Raji (cell line): ENCODE data around the gene KCNJ15.

Source experiments
- POLR2A ChIP-seq: IDR thresholded peaks from 2 replicates; pipeline ENCODE4 v1.6.1; 2011; ENCODE audit warnings: low read depth, low read length, control low read depth; ENCODE audit not compliant: insufficient read depth

Gene KCNJ15

GRCh38 chr21:38258521-38259485, 2.0 kb downstream of the KCNJ15 start:
- no peak for TF ChIP-seq POLR2A

DNA sequence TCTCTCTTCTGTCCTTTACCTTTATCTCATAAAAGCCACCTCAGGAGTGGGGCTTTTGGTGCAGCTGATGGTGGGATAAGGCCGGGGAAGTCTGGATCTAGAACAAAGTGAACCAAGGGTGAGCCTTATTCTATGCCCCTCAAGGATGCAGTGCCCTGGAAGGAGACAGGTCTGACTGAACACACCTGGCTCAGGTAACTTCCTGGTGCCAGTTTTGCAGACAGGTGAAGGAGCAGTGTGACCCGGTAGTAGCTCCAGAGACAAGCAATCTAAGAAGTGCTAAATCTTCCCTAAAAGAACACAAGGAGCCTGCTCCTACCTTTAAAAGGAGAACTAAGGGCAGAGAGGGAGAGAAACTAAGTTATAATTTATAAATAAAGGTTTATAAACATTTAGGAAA, 2.9 kb downstream of the KCNJ15 start:
- TF ChIP-seq POLR2A, result no peak

- TF ChIP-seq POLR2A, result no peak
These were observed 3.6 kb downstream of the KCNJ15 start for GRCh38 chr21:38260426-38260825.

DNA sequence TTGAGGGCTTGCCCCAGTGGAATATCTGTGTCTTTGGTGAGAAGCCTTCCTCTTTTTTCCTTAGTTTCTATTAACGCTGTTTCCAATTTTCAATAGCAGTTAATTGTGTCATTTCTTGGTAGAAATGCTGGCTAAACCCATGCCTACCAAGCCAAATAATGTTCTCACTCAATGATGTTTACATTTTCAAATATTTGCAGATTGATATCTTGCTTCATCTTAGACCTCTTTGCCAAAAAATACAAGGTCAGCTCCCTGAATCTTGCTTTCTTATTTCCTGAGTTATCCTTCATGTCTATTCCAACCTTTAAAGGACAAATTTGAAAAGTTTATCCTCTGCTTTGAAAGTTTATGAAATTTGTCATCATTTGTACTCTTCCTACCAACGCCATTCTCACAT, 5.1 kb downstream of the KCNJ15 start:
- no peak for TF ChIP-seq POLR2A

GRCh38 chr21:38263493-38263892, 6.7 kb downstream of the KCNJ15 start:
- no peak for TF ChIP-seq POLR2A

DNA sequence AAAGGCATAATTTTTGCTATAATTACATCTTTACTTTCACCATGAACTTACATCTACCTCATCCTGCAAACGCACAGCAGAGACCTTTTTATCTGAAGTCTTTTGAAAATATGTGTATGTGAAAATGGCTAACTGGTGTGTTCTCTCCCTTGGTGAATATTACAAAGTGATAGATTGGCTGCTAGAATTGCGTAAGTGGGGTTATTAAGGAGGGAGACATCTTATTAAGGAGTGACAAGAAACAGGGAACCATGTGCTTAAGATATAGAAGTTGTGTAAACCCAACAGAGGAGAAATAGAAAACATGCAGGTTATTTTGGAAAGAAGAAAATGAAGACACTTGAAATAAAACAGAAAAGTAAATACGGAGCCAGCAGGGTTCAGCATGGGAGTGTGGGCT, 7.8 kb downstream of the KCNJ15 start:
- TF ChIP-seq POLR2A, result no peak

DNA sequence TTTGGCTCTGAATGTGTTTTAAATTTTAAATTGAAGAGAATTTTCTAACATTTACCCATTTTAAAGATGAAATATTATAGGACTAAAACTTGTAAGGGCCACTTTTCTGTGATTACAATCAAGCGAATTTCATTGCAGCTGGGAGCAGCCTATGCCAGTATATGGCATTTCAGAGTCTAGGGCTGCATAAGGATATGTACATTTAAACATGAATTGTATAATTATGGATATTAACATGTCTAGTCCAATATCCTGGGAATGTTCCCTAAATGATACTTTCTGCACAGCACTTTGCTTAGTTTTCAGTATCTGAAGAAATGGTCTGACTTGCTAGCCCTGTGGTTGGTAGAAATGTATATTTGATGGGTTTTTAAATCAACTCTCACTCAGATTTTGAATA, 8.4 kb downstream of the KCNJ15 start:
- TF ChIP-seq POLR2A, result no peak

DNA sequence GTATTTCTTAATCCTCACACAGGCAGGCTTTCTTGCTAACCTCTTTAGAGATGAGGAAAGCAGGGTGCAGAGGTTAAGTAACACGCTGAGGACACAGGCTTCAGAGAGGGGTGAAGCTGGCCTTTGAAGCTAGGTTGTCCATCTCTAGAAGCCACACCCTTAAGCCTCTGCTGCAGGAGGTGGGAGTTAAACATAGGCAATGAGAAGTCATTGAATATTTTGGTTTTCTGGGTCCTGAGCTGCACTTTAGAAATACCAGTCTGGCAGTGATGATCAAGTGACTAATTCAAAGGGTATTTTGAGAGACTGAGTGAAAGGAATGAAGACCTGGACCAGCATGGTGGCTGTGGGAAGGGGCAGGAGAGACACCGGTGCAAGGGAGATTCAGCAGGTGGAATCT, 9.9 kb downstream of the KCNJ15 start:
- TF ChIP-seq POLR2A, result no peak

GRCh38 chr21:38267136-38267755, 10.5 kb downstream of the KCNJ15 start:
- no peak for TF ChIP-seq POLR2A

DNA sequence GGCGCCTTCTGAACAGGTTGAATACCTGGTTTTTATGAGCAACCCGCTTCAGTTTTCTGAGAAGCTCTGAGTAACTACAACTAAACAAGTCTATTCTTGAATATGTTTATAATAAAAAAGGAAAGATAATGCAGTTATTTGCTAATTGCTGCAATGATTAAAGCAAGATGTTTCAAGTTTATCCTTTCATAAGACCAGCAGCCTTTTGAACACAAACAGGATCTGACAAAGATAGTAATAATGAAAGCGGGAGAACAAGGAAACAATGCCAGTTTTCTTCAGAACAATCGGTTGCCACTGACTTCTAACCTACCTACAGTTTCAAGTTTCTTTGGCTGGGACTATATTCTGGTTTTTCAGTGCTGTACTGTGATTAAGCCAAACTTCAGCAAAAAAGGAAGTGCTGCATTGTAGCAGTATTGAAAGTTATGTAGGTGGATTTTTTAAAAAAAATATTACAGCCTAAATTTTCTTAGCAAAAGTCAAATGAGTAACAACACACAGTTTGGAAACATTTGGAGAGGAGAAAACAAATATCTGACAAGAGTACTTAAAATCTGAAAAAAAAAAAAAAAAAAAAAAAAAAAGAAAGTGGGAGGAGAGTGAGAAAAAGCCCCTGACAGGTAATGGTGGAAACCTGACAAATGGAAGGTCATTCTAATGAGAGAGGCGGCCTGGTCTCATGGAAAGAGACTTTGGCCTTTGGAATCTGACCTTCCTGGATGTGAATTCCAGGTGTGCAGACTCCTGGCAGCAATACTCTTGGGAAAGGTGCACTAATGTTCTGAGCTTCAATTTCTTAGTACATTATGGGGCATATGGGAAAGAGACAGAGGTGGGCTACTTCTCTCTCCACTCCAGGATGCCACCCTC, 11.4 kb downstream of the KCNJ15 start:
- TF ChIP-seq POLR2A, result no peak

GRCh38 chr21:38268864-38269575, 12.2 kb downstream of the KCNJ15 start:
- TF ChIP-seq POLR2A, result no peak

DNA sequence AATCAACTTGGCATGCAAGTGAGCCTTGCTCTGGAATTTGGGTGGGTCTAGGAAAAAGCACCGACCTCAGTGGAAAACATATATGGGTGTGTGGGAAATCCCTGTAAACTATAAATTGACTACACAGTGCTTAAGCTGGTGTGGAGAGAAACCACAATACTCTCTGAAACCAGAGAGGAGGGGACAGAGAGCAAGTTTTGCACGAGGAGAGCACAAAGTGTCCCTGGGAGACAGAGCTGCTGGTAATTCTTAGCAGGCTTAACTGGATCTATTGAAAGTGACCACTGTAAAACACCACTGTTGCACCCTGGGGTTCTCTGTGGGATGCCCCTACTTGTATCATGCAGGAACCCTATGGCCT, 12.8 kb downstream of the KCNJ15 start:
- TF ChIP-seq POLR2A, result no peak

DNA sequence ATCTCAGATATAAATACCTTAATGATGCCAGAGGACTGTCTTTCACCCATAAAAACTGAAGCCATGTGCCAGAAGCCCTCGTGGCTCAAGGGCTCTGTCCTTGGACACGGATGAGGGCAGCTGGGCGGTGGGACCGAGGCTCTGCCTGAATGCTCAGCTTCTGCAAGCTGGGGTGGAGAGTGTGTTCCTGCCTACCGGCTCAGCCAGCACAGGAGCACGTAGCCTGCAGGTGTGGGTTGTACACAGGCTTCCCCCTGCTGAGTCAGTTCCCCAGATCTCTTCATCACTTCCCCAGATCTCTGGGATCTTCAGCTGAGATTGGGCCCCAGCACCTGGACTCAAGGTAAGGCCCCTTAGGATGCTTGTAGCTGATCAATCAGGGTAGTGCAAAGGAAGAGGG, 15.4 kb downstream of the KCNJ15 start:
- TF ChIP-seq POLR2A, result no peak

GRCh38 chr21:38273745-38274542, 17.2 kb downstream of the KCNJ15 start:
- TF ChIP-seq POLR2A, result no peak
